ENCODE results near the gene SGO2. TPM values are rescaled to one million over a fixed set of nuclear protein-coding genes. Genes with fewer than 3 reads are reported as not detected.

SGO2 gene
- total and polyA plus RNA-seq, 2 of the 13 experiments (the other 11 are each of a cell fraction or from before 2014, with no cell fraction given) = 5.1 to 16.2 TPM

- TF ChIP-seq ZNF280B (CRISPR knock-in tag; IDR thresholded peaks at IDR 0.05; ENCODE audit: borderline replicate concordance) (no peak), RBAK (CRISPR knock-in tag; IDR thresholded peaks at IDR 0.05) (no peak), ATF2 (CRISPR knock-in tag; IDR thresholded peaks at IDR 0.05) (no peak), ZBTB34 (CRISPR knock-in tag; IDR thresholded peaks at IDR 0.05) (peak; percentile 58; the same call in 1 of the 2 replicates), PRDM10 (CRISPR knock-in tag; IDR thresholded peaks at IDR 0.05; ENCODE audit: low read depth) (no peak), TFE3 (CRISPR knock-in tag; IDR thresholded peaks at IDR 0.05) (no peak), PCBP2 (optimal IDR thresholded peaks at IDR 0.05; ENCODE audit: low read depth, low read length, poor library complexity, severe bottlenecking) (no peak), KIAA2018 (CRISPR knock-in tag; IDR thresholded peaks at IDR 0.05; ENCODE audit: borderline replicate concordance) (no peak)
Observed at GRCh38 chr2:200509612-200510433, 16.2 kb upstream of the SGO2 start, which contains the start of gene KCTD18 (continued).

Data from HepG2 (cell line).